Liver (tissue), 3 donors: ENCODE measurements around the gene SLIT3.

Source experiments
- GABPA ChIP-seq, 2 donors: IDR thresholded peaks in 1 of 2; conservative IDR thresholded peaks in 1 of 2; 2 replicates each; pipeline ENCODE4 v1.6.1; 2016; ENCODE audit warnings: antibody characterized with exemption in 2 of 2, mild to moderate bottlenecking in 1 of 2, moderate library complexity in 1 of 2
- HNF4A ChIP-seq, 2 donors: conservative IDR thresholded peaks; 2 replicates each; pipeline ENCODE4 v1.6.1; 2016; ENCODE audit warnings: antibody characterized with exemption in 2 of 2, mild to moderate bottlenecking in 2 of 2
- JUND ChIP-seq, 2 donors: IDR thresholded peaks; 2 replicates each; pipeline ENCODE4 v1.6.1; 2016; ENCODE audit warnings: antibody characterized with exemption in 2 of 2
- NR2F2 ChIP-seq: IDR thresholded peaks from 2 replicates; pipeline ENCODE4 v1.6.1; 2016; ENCODE audit warnings: antibody characterized with exemption
- RAD21 ChIP-seq, 2 donors: IDR thresholded peaks; 2 replicates each; pipeline ENCODE4 v1.6.1; 2016; ENCODE audit warnings: antibody characterized with exemption in 2 of 2, mild to moderate bottlenecking in 2 of 2
- SP1 ChIP-seq: IDR thresholded peaks from 2 replicates; pipeline ENCODE4 v1.6.1; 2018; ENCODE audit warnings: antibody characterized with exemption, mild to moderate bottlenecking
- TAF1 ChIP-seq: conservative IDR thresholded peaks from 2 replicates; pipeline ENCODE4 v1.6.1; 2016; ENCODE audit warnings: antibody characterized with exemption, mild to moderate bottlenecking
- TF ChIP-seq, protein P1 (sequence below): fragments of 150-350 bp; IDR thresholded peaks from 2 replicates; pipeline ENCODE4 v1.5.1; 2017; ENCODE audit warnings: improper control_type of control experiment, low read depth, low read length; ENCODE audit not compliant: missing input control
- TF ChIP-seq, protein P2 (sequence below): IDR thresholded peaks from 2 replicates; pipeline ENCODE4 v1.6.1; 2016; ENCODE audit warnings: antibody characterized with exemption, mild to moderate bottlenecking
- TF ChIP-seq, protein P3 (sequence below): IDR thresholded peaks from 2 replicates; pipeline ENCODE4 v1.6.1; 2016; ENCODE audit warnings: antibody characterized with exemption
- TF ChIP-seq, protein P4 (sequence below): IDR thresholded peaks from 2 replicates; pipeline ENCODE4 v1.6.1; 2016; ENCODE audit warnings: antibody characterized with exemption
- TF ChIP-seq, protein P5 (sequence below): IDR thresholded peaks from 2 replicates; pipeline ENCODE4 v1.6.1; 2016; ENCODE audit warnings: antibody characterized with exemption
- donor health status: healthy.
- donor health status: healthy.

DNA sequence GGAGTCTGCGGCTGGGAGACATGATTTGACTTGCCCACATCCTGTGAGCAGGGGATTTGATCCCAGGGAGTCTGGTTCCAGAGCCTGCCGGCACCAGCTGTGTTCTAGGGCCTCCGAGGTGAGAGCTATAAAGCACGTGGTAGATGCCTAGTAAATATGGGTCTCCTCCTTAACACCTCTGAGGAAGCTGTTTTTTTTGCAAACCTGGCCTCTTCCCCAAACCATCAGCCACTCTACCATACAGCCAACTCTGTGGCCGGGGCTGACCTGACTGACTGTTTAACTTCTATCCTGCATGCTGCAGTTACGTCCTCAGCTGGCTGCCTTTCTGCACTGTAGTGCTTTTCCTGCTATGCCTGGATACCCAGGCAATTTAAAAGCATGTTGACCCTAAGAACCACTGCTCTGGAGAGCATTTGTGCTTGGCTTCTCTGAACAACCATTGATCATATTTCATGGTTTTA, 220.5 kb downstream of the SLIT3 start:
- TF ChIP-seq, protein P1, sequence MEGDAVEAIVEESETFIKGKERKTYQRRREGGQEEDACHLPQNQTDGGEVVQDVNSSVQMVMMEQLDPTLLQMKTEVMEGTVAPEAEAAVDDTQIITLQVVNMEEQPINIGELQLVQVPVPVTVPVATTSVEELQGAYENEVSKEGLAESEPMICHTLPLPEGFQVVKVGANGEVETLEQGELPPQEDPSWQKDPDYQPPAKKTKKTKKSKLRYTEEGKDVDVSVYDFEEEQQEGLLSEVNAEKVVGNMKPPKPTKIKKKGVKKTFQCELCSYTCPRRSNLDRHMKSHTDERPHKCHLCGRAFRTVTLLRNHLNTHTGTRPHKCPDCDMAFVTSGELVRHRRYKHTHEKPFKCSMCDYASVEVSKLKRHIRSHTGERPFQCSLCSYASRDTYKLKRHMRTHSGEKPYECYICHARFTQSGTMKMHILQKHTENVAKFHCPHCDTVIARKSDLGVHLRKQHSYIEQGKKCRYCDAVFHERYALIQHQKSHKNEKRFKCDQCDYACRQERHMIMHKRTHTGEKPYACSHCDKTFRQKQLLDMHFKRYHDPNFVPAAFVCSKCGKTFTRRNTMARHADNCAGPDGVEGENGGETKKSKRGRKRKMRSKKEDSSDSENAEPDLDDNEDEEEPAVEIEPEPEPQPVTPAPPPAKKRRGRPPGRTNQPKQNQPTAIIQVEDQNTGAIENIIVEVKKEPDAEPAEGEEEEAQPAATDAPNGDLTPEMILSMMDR = no peak
- TF ChIP-seq RAD21 (IDR thresholded peaks at IDR 0.05) = no peak
- TF ChIP-seq HNF4A (conservative IDR thresholded peaks at IDR 0.05) = no peak
- TF ChIP-seq, protein P2, sequence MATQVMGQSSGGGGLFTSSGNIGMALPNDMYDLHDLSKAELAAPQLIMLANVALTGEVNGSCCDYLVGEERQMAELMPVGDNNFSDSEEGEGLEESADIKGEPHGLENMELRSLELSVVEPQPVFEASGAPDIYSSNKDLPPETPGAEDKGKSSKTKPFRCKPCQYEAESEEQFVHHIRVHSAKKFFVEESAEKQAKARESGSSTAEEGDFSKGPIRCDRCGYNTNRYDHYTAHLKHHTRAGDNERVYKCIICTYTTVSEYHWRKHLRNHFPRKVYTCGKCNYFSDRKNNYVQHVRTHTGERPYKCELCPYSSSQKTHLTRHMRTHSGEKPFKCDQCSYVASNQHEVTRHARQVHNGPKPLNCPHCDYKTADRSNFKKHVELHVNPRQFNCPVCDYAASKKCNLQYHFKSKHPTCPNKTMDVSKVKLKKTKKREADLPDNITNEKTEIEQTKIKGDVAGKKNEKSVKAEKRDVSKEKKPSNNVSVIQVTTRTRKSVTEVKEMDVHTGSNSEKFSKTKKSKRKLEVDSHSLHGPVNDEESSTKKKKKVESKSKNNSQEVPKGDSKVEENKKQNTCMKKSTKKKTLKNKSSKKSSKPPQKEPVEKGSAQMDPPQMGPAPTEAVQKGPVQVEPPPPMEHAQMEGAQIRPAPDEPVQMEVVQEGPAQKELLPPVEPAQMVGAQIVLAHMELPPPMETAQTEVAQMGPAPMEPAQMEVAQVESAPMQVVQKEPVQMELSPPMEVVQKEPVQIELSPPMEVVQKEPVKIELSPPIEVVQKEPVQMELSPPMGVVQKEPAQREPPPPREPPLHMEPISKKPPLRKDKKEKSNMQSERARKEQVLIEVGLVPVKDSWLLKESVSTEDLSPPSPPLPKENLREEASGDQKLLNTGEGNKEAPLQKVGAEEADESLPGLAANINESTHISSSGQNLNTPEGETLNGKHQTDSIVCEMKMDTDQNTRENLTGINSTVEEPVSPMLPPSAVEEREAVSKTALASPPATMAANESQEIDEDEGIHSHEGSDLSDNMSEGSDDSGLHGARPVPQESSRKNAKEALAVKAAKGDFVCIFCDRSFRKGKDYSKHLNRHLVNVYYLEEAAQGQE = no peak
- no peak for TF ChIP-seq NR2F2
- TF ChIP-seq, protein P3, sequence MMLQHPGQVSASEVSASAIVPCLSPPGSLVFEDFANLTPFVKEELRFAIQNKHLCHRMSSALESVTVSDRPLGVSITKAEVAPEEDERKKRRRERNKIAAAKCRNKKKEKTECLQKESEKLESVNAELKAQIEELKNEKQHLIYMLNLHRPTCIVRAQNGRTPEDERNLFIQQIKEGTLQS = no peak
- no peak for TF ChIP-seq SP1
- TF ChIP-seq, protein P4, sequence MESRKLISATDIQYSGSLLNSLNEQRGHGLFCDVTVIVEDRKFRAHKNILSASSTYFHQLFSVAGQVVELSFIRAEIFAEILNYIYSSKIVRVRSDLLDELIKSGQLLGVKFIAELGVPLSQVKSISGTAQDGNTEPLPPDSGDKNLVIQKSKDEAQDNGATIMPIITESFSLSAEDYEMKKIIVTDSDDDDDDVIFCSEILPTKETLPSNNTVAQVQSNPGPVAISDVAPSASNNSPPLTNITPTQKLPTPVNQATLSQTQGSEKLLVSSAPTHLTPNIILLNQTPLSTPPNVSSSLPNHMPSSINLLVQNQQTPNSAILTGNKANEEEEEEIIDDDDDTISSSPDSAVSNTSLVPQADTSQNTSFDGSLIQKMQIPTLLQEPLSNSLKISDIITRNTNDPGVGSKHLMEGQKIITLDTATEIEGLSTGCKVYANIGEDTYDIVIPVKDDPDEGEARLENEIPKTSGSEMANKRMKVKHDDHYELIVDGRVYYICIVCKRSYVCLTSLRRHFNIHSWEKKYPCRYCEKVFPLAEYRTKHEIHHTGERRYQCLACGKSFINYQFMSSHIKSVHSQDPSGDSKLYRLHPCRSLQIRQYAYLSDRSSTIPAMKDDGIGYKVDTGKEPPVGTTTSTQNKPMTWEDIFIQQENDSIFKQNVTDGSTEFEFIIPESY = no peak
- no peak for TF ChIP-seq TAF1
- TF ChIP-seq JUND (IDR thresholded peaks at IDR 0.05) = no peak
- TF ChIP-seq, protein P5, sequence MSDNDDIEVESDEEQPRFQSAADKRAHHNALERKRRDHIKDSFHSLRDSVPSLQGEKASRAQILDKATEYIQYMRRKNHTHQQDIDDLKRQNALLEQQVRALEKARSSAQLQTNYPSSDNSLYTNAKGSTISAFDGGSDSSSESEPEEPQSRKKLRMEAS = no peak
- TF ChIP-seq GABPA (IDR thresholded peaks at IDR 0.05 in 1 of 2, conservative IDR thresholded peaks at IDR 0.05 in 1 of 2) = no peak
